Measurements from ENCODE around the gene OVCH2.

The OVCH2 gene

GRCh38 chr11:7691759-7692350, 14.4 kb downstream of the OVCH2 start:
- DNase-seq = no peak
- Histone ChIP-seq H3K27ac (ENCODE audit: low read length) (no peak overlapping the region), H2AFZ (ENCODE audit: low read depth, low read length) (no peak overlapping the region), H3K4me1 (ENCODE audit: insufficient read depth, low read length) (no peaks in the 10 kb centered on the region), H3K79me2 (ENCODE audit: insufficient read depth, low read length) (no peaks in the 10 kb centered on the region), H3K4me2 (ENCODE audit: insufficient read depth, low read length) (no peak overlapping the region), H3K4me3 (ENCODE audit: low read depth in 1 of 2, low read length in 2 of 2) (no peak overlapping the region), H3K9ac (ENCODE audit: low read depth, low read length) (no peak overlapping the region), H3K36me3 (ENCODE audit: insufficient read depth, low read length) (no peaks in the 10 kb centered on the region), H4K20me1 (ENCODE audit: insufficient read depth, low read length) (no peaks in the 10 kb centered on the region), H3K9me3 (ENCODE audit: insufficient read depth, low read length, severe bottlenecking) (no peaks in the 10 kb centered on the region), H3K27me3 (ENCODE audit: insufficient read depth, low read length, poor library complexity) (peaks cover 28% of the 10 kb centered on the region)
- ATAC-seq (ENCODE audit: insufficient read depth, low read depth) = no peak
- TF ChIP-seq EZH2 (IDR thresholded peaks at IDR 0.05; ENCODE audit: borderline replicate concordance, low read depth, low read length, severe bottlenecking) = no peak
- TF ChIP-seq, protein P1, sequence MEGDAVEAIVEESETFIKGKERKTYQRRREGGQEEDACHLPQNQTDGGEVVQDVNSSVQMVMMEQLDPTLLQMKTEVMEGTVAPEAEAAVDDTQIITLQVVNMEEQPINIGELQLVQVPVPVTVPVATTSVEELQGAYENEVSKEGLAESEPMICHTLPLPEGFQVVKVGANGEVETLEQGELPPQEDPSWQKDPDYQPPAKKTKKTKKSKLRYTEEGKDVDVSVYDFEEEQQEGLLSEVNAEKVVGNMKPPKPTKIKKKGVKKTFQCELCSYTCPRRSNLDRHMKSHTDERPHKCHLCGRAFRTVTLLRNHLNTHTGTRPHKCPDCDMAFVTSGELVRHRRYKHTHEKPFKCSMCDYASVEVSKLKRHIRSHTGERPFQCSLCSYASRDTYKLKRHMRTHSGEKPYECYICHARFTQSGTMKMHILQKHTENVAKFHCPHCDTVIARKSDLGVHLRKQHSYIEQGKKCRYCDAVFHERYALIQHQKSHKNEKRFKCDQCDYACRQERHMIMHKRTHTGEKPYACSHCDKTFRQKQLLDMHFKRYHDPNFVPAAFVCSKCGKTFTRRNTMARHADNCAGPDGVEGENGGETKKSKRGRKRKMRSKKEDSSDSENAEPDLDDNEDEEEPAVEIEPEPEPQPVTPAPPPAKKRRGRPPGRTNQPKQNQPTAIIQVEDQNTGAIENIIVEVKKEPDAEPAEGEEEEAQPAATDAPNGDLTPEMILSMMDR (IDR thresholded peaks at IDR 0.05; ENCODE audit: borderline replicate concordance, extremely low read depth, low read length, poor library complexity, severe bottlenecking) = no peak

GRCh38 chr11:7690648-7691047, 15.6 kb downstream of the OVCH2 start:
- Histone ChIP-seq H3K79me2 (ENCODE audit: insufficient read depth, low read length) (no peaks in the 10 kb centered on the region), H4K20me1 (ENCODE audit: insufficient read depth, low read length) (no peaks in the 10 kb centered on the region), H3K4me2 (ENCODE audit: insufficient read depth, low read length) (no peak overlapping the region), H3K27ac (ENCODE audit: low read length) (no peak overlapping the region), H3K9me3 (ENCODE audit: insufficient read depth, low read length, severe bottlenecking) (no peaks in the 10 kb centered on the region), H3K4me1 (ENCODE audit: insufficient read depth, low read length) (no peaks in the 10 kb centered on the region), H3K4me3 (ENCODE audit: low read depth in 1 of 2, low read length in 2 of 2) (no peak overlapping the region), H3K9ac (ENCODE audit: low read depth, low read length) (no peak overlapping the region), H3K36me3 (ENCODE audit: insufficient read depth, low read length) (no peaks in the 10 kb centered on the region), H3K27me3 (ENCODE audit: insufficient read depth, low read length, poor library complexity) (peaks cover 28% of the 10 kb centered on the region), H2AFZ (ENCODE audit: low read depth, low read length) (no peak overlapping the region)
- ATAC-seq (ENCODE audit: insufficient read depth, low read depth) = no peak
- TF ChIP-seq, protein P1 (IDR thresholded peaks at IDR 0.05; ENCODE audit: borderline replicate concordance, extremely low read depth, low read length, poor library complexity, severe bottlenecking) = no peak
- no peak for TF ChIP-seq EZH2 (IDR thresholded peaks at IDR 0.05; ENCODE audit: borderline replicate concordance, low read depth, low read length, severe bottlenecking)
- no peak for DNase-seq

DNA sequence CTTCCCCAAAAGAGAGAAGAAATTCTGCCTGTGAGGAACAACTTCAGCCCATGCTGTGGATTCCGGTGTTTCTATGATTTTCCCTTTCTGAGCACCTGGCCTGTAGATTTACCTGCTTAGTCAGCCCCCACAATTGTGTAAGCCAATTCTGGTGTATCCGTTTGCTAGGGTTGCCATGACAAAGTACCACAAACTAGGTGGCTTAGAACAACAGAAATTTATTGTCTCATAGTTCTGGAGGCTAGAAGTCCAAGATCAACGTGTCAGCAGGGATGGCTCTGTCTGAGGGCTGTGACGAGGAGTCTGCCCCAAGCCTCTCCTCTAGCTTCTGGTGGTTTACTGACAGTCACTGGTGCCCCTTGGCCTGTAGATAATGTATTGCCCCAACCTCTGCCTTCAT, 17.0 kb downstream of the OVCH2 start:
- H4K20me1 ChIP-seq (ENCODE audit: insufficient read depth, low read length) = no peaks in the 10 kb centered on the region
- no peaks in the 10 kb centered on the region for H3K36me3 ChIP-seq (ENCODE audit: insufficient read depth, low read length)
- TF ChIP-seq EZH2 (IDR thresholded peaks at IDR 0.05; ENCODE audit: borderline replicate concordance, low read depth, low read length, severe bottlenecking) = no peak
- TF ChIP-seq, protein P1 (IDR thresholded peaks at IDR 0.05; ENCODE audit: borderline replicate concordance, extremely low read depth, low read length, poor library complexity, severe bottlenecking) = no peak
- H3K9me3 ChIP-seq (ENCODE audit: insufficient read depth, low read length, severe bottlenecking) = no peaks in the 10 kb centered on the region
- H3K4me3 ChIP-seq (ENCODE audit: low read depth in 1 of 2, low read length in 2 of 2) = no peak overlapping the region
- ATAC-seq (ENCODE audit: insufficient read depth, low read depth) (no peak), DNase-seq (no peak)
- H3K9ac ChIP-seq (ENCODE audit: low read depth, low read length) = no peak overlapping the region
- no peak overlapping the region for H2AFZ ChIP-seq (ENCODE audit: low read depth, low read length)
- H3K79me2 ChIP-seq (ENCODE audit: insufficient read depth, low read length) = no peaks in the 10 kb centered on the region
- no peak overlapping the region for H3K4me2 ChIP-seq (ENCODE audit: insufficient read depth, low read length)
- no peaks in the 10 kb centered on the region for H3K4me1 ChIP-seq (ENCODE audit: insufficient read depth, low read length)
- H3K27me3 ChIP-seq (ENCODE audit: insufficient read depth, low read length, poor library complexity) = peaks cover 36% of the 10 kb centered on the region
- H3K27ac ChIP-seq (ENCODE audit: low read length) = no peak overlapping the region

Data from DND-41 (cell line).